SU-DHL-6 (cell line): ENCODE data around the gene ITIH3.

Source experiments
- H2AFZ ChIP-seq: fragments of 200-600 bp; sonication (generic); 2 replicates; pipeline ENCODE4 v1.6.1; 2014; ENCODE audit warnings: low read depth, mild to moderate bottlenecking, moderate library complexity, mixed read lengths, antibody characterized with exemption, low read length; ENCODE audit not compliant: severe bottlenecking
- H3F3A ChIP-seq: fragments of 200-600 bp; shearing (Covaris generic); 2 replicates; pipeline ENCODE4 v1.6.0; 2016; ENCODE audit warnings: antibody characterized with exemption, mild to moderate bottlenecking; ENCODE audit not compliant: insufficient read depth
- H3K27ac ChIP-seq: fragments of 200-600 bp; sonication (generic); 2 replicates; pipeline ENCODE4 v1.5.1; 2016; ENCODE audit warnings: low read depth, mild to moderate bottlenecking, low read length, moderate library complexity, mixed read lengths
- H3K27me3 ChIP-seq: fragments of 200-600 bp; sonication (generic), shearing (Covaris generic); 2 replicates; pipeline ENCODE4 v1.6.0; 2014; ENCODE audit warnings: mild to moderate bottlenecking, low read length
- H3K36me3 ChIP-seq: fragments of 200-600 bp; sonication (generic); 2 replicates; pipeline ENCODE4 v1.6.1; 2014; ENCODE audit warnings: mild to moderate bottlenecking, low read length, mixed read lengths
- H3K4me2 ChIP-seq: fragments of 300-600, 200-600 bp; shearing (Covaris generic), sonication (generic); 2 replicates; pipeline ENCODE4 v1.6.0; 2014; ENCODE audit warnings: low read length, low read depth, mild to moderate bottlenecking; ENCODE audit not compliant: poor library complexity, severe bottlenecking
- H3K4me3 ChIP-seq: fragments of 200-600 bp; sonication (generic); 2 replicates; pipeline ENCODE4 v1.5.1; 2014; ENCODE audit warnings: antibody characterized with exemption, low read length, mild to moderate bottlenecking, mixed read lengths; ENCODE audit not compliant: insufficient read depth, poor library complexity, severe bottlenecking
- H3K79me2 ChIP-seq: fragments of 200-600 bp; sonication (generic); 2 replicates; pipeline ENCODE4 v1.6.1; 2014; ENCODE audit warnings: mild to moderate bottlenecking, low read length, moderate library complexity; ENCODE audit not compliant: insufficient read depth
- H3K9ac ChIP-seq: fragments of 200-600 bp; sonication (generic); 2 replicates; pipeline ENCODE4 v1.7.0; 2014; ENCODE audit warnings: mild to moderate bottlenecking, low read length
- H3K9me2 ChIP-seq: fragments of 200-600 bp; sonication (generic); replicated peaks from 2 replicates; pipeline ENCODE4 v1.6.1; 2014; ENCODE audit warnings: low read length; ENCODE audit not compliant: insufficient read depth
- H3K9me3 ChIP-seq: fragments of 200-600 bp; sonication (generic); 2 replicates; pipeline ENCODE4 v1.6.1; 2014; ENCODE audit warnings: low read length, mixed read lengths; ENCODE audit not compliant: insufficient read depth
- H4K20me1 ChIP-seq: fragments of 200-600 bp; sonication (generic); 2 replicates; pipeline ENCODE4 v1.6.1; 2014; ENCODE audit warnings: low read depth, mild to moderate bottlenecking, antibody characterized with exemption, low read length, moderate library complexity, mixed read lengths
- EZH2phosphoT487 ChIP-seq: fragments of 200-600 bp; sonication (generic), shearing (Covaris generic); conservative IDR thresholded peaks from 2 replicates; pipeline ENCODE4 v1.6.1; 2018; ENCODE audit warnings: mild to moderate bottlenecking, antibody characterized with exemption, low read length, moderate library complexity, mixed read lengths
- TF ChIP-seq, protein P1 (sequence below): fragments of 200-600 bp; sonication (generic); IDR thresholded peaks from one replicate; pipeline ENCODE4 v1.5.1; 2017; ENCODE audit warnings: antibody characterized with exemption, mild to moderate bottlenecking, low read length, moderate library complexity; ENCODE audit not compliant: insufficient read depth, poor library complexity, severe bottlenecking

The ITIH3 gene

DNA sequence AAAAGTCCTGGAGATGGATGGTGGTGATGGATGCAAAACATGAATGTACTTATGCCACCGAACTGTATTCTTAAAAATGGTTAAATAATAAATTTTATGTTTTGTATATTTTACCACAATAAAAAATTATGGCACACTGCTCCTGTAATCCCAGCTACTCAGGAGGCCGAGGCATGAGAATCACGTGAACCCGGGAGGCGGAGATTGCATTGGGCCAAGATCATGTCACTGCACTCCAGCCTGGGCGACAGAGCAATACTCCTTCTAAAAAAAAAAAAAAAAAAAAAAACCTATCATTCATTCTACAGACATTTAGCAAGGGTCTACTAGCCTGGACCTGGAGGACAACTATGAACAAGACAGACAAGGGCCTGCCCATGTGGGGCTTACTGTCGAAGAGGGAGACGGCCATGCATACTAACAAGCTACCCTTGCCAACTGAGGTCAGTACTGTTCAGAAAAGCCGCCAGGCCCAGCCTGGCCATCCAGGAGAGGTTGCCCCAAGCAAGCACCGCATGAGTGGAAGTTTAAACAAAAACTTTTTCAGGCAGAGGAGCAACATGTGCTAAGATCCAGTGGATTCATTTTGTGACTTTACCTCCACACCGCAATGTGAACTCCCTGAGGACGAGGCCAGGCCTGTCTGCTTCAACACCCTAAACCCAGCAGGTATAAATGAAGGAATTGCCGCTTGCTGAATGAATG is 21.1 kb upstream of the ITIH3 start:
- TF ChIP-seq EZH2phosphoT487, result no peak
- TF ChIP-seq, protein P1, sequence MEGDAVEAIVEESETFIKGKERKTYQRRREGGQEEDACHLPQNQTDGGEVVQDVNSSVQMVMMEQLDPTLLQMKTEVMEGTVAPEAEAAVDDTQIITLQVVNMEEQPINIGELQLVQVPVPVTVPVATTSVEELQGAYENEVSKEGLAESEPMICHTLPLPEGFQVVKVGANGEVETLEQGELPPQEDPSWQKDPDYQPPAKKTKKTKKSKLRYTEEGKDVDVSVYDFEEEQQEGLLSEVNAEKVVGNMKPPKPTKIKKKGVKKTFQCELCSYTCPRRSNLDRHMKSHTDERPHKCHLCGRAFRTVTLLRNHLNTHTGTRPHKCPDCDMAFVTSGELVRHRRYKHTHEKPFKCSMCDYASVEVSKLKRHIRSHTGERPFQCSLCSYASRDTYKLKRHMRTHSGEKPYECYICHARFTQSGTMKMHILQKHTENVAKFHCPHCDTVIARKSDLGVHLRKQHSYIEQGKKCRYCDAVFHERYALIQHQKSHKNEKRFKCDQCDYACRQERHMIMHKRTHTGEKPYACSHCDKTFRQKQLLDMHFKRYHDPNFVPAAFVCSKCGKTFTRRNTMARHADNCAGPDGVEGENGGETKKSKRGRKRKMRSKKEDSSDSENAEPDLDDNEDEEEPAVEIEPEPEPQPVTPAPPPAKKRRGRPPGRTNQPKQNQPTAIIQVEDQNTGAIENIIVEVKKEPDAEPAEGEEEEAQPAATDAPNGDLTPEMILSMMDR, result no peak
- no peaks in the 10 kb centered on the region for H3K9me3 ChIP-seq
- H3K27ac ChIP-seq, result no peak overlapping the region
- no peak overlapping the region for H2AFZ ChIP-seq
- no peaks in the 10 kb centered on the region for H3K79me2 ChIP-seq
- H3K9ac ChIP-seq, result no peak overlapping the region
- no peaks in the 10 kb centered on the region for H3K9me2 ChIP-seq
- no peaks in the 10 kb centered on the region for H3K27me3 ChIP-seq
- no peak overlapping the region for H3K4me3 ChIP-seq
- no peaks in the 10 kb centered on the region; the same call in 1 of the 2 replicates for H3F3A ChIP-seq
- H4K20me1 ChIP-seq, result no peaks in the 10 kb centered on the region
- no peaks in the 10 kb centered on the region for H3K36me3 ChIP-seq
- no peak overlapping the region for H3K4me2 ChIP-seq

DNA sequence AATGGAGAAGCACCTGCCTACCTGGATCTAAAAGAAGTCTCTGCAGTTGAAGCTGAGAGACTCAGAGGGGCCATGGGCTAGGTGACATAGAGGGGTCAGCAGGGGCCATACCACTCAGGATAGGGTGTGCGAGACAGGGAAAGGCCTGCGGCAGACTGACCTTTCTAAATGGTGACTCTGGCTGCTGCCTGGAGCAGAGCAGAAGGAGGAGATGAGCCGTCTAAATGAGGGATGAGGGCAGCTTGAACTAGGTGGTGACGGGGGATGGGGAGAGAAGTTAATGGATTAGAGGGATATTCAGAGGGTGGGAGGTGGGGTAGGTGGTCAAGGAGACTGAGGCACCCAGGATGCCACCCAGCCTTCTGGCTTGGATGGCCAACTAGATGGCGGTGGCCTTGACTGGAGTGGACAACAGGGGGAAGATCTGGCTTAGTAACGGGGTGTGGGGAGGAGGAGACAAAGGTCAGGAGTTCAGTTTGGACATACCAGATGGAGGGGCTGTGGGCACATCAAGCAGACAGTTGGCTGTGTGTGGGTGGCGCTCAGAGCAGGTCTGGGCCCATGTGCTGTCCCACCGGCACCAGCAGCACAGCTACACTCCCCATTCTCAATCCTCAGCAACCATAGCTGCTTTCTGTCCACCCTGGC is 20.4 kb upstream of the ITIH3 start:
- TF ChIP-seq EZH2phosphoT487, result no peak
- TF ChIP-seq, protein P1, result no peak
- Histone ChIP-seq H3F3A (no peaks in the 10 kb centered on the region; the same call in 1 of the 2 replicates), H3K9me3 (no peaks in the 10 kb centered on the region), H3K4me2 (no peak overlapping the region), H3K4me3 (no peak overlapping the region), H3K9me2 (no peaks in the 10 kb centered on the region), H3K79me2 (no peaks in the 10 kb centered on the region), H3K27me3 (no peaks in the 10 kb centered on the region), H4K20me1 (no peaks in the 10 kb centered on the region), H2AFZ (no peak overlapping the region), H3K27ac (no peak overlapping the region), H3K36me3 (no peaks in the 10 kb centered on the region), H3K9ac (no peak overlapping the region)

DNA sequence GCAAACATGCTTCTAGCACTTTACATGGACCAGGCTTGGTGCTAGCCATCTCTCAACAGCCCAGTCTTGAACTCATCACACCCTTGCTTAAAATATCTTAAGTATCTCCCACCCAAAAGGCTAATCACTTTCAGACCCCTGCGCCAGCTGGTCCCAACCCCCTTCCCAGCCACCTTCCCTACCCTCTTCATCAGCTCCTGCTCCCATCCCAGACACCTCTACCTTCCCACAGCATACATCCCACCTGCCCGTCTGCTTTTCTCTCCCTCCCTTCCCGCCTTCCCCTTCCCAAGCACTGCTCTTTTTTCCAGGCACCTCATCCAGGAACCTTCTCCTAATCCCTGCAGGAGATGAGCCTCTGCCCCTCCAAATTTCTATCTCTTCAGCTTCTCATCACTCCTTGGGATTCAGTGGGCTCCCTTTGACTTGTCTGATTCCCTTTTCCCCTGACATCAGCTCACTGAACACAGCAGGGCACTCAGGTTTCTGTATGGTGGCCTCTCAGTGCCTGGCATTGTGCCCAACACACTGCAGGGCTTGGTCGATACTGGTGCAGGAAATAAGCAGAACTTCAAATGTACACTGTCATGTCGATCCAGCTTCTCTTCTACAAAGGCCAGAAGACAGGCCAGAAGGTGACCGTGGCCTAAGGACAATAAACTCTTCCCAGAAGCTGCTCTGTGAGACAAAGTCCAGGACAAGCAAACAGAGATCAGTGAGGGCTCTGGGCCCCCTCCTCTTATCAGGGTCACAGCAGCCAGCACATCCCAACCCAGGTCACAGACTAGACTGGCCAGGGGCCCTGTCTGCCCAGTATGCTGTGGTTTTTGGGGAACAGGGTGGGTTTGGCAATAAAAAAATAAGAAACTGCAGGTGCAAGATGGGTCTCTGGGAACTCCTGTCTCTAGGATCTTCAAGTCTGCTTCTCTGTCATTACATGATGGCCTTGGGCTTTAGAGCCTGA is 19.4 kb upstream of the ITIH3 start:
- Histone ChIP-seq H4K20me1 (no peaks in the 10 kb centered on the region), H3K4me2 (no peak overlapping the region), H3K79me2 (no peaks in the 10 kb centered on the region), H2AFZ (no peak overlapping the region), H3K4me3 (no peak overlapping the region), H3K9me2 (no peaks in the 10 kb centered on the region), H3K27me3 (no peaks in the 10 kb centered on the region), H3F3A (no peaks in the 10 kb centered on the region; the same call in 1 of the 2 replicates), H3K27ac (no peak overlapping the region), H3K9me3 (no peaks in the 10 kb centered on the region), H3K36me3 (no peaks in the 10 kb centered on the region), H3K9ac (no peak overlapping the region)
- no peak for TF ChIP-seq EZH2phosphoT487
- TF ChIP-seq, protein P1, result no peak
